HG03575 (cell line): Measurements from ENCODE around the gene PARVA.

ENCODE experiments used
- ATAC-seq: cut with Tn5 transposase; IDR thresholded peaks from one replicate; pipeline ENCODE4 v1.9.1; 2021; ENCODE audit not compliant: unreplicated experiment, insufficient number of reproducible peaks, low FRiP score; ENCODE audit errors: extremely low read depth

Gene PARVA

DNA sequence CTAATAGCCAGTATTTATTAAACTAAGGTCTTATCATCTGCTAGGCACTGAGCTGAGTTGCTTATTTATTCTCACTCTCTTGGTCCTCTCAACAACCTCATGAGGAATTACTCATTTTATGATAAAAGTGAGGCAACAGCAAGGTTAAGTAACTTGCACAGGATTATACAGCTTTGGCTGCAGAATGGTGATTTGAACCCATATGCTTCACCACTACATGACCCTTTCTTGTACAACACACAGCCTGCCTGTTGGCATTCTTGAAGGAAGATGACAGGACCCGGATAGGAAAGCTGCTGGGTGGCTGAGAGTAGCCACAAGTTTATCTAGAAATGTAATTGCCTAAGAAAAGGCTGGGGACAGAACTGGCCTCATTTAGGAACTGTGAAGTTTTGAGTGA lies 5.3 kb upstream of the PARVA start:
- ATAC-seq, result no peak

DNA sequence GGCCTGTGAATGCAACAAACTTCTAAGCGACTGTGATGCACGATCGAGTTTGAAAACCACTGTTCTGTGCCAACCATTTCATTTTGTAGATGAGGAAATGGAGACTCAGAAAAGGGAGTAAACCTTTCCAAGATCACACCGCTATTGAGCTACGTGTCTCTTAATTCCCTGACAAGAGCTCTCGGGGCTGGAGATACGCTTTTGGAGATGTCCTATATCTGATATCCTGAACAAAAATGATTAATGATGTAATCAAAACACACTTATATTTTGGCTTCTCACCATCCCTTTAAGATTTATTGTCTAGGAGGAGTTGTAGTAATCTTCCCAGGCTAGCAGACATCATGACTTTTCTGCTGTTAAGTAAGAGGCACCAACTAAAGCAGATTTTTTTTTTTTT lies 1.7 kb upstream of the PARVA start:
- ATAC-seq, result no peak

DNA sequence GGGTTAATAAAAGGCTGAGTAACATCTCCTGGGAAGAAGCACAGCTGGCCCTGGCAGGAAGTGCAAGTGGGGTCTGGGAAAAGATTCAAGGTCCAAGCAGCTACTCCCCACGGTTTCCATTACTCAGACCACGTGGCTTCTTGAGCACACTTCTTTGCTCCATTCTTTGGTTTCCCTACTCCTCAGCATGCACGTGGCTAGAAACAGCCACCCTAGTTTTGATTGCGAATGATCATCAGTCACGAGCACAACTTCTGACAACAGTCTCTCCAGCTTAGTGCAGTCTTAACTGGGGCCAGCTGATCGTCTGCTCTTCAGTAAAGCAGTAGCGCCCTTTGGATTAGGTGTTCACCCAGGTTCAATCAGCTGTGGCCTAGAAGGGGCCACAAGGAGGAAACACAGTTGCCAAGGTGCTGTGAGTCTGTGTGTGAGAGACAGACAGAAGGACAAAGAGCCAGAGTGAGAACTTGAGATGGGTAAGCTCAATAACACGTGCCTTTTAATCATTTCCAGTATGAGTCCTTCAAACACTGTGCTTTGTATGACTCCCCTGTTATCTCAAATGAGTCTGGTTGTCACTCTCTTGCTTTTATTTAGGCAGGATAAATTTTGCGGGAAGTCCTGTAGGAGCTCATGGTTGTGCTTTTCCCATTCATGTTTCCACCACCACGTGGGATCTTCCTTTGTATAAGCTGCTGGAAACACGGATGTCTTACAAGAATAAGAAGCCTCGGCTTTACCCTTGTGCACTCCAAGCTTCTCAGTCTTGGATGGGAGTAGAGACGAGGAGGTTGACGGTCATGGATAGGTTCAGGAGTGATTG lies 901 bp upstream of the PARVA start:
- ATAC-seq, result no peak

DNA sequence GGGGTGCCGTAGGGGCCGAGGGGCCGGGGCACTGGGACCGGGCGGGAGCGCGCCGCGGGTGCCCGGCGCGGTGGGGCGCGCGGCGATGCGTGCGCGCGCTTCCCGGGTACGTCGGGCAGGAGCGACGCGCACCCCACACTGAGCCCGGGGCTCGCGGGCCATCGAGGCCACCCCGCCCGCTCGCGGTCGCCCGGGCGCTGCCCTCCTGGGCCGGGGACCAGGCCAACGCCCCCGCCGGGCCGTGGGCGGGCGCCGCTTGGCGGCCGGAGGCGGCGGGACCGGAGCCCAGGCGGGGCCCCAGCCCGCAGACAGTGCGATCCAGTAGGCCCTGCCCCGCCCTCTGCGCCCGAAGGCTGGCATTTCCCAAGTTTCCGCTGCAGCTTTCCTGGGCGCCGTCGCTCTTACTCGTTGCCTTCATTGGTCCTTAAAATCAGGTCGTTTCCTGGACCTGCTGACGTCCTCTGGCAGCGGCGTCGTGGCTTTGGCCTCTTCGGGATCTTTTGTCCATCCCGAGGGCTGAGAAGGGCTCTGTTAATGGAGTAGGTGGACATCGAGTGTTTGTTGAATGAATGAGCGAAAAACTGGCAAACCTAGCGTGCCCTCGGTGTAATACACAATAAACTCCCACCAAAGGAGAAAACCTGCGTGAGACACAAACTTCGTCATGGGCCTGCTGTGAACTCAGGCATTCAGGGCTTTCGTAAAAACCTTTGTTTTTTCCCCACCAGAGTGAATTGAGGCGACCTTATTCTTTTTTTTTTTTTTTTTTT lies 638 bp downstream of the PARVA start:
- ATAC-seq, result no peak

DNA sequence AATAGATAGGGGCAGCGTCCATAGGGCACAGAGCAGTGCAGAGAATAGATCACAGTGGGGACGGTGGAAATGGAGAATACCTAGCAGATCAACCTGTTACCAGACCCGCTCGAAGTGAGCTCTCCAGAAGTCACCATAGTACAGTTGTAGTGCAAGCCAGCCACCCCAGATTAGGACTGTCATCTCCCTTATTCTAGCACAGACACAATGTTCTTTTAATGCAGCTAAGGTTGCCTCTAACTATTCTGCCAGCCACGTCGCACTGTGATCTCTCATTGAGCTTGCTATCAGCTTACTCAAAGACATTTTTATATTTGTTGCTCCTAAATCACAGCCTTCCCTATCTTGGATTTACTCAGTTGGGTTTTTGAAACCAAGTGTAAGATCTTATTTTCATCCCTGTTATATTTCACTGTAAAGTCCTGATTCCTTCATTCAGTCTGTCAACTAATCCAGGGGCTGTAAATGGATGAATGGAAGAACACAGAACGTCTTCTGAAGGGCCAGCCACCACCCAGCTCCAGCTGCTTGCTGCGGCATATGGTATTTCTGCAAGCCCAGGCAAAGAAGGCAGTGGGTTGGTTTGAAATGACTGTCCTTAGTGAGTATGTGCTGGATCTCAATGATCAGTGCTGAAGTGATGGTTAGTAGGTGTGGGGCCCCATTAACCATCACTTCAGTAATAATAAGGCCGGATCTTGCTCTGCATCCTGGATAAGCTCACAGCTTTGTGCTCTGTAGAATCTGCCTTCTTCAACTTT lies 3.4 kb downstream of the PARVA start:
- no peak for ATAC-seq

DNA sequence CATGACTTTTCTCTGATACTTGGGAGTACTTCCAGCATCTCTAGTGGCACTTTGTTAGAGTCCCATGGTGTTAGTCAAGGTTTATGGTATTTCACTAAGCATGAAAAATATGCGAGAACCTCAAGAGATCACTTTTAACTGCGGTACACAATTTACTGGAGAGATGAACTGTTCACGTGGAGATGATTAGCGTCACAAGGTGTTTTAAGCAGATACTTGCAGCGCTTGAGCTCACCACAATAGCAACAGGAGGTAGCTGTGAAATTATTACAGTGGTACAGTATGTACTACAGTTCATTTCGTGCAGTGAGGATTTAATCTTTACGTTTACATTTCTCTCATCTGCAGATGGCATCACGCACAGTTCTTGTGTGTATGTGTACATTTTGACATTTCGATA lies 4.5 kb downstream of the PARVA start:
- ATAC-seq, result no peak

DNA sequence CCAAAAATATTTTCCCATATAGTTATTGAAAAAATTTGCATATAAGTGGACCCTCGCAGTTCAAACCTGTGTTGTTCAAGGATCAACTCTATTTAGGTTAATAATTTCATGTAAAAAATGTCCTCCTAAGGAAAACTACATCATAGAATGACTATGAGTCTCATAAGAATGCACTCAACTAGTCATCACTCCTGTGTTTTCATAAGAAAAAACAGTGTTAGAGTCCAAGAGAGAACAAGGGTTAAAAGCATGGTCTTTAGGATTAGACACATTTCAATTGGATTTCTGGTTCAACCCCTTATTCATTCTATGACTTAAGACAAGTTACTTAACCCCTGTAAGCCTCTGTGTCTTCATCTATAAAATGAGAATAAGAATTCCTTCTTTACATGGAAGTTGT lies 5.1 kb downstream of the PARVA start:
- no peak for ATAC-seq

DNA sequence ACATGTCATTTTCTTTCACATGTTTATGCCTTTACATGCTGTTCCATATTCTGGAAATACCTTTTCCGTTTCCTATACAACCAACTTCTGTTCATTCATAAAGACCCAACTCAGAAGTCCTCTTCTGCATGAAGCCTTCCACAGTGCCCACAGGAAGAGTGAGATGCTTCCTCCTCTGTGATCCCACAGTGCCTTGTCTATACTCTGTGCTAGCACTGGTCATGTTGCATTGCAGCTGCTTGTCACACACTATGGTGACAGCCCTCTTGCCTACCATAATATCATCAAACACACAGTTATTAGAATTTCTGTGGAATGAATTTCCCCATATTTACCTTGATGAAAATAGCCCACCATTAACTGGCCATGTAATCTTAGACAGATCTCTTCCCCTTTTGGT lies 8.9 kb downstream of the PARVA start:
- no peak for ATAC-seq

DNA sequence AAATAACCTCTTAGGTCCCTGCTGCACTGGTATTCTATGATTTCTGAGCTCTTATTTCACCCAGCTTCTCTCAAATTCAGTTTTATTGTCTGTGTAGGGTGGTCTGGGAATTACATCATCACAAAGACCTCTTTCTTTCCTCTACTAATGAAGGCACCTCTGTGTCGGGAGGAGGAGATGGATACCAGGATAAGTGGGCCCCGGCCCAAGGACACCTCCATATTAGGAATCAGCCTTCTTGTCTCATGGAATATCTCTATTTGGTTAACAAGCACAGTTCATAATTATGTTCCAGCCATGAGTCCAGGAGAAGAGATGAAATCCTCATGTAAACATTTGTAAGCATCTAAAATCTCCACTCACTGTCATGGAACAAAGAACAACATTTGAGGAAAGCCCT lies 9.4 kb downstream of the PARVA start:
- no peak for ATAC-seq

DNA sequence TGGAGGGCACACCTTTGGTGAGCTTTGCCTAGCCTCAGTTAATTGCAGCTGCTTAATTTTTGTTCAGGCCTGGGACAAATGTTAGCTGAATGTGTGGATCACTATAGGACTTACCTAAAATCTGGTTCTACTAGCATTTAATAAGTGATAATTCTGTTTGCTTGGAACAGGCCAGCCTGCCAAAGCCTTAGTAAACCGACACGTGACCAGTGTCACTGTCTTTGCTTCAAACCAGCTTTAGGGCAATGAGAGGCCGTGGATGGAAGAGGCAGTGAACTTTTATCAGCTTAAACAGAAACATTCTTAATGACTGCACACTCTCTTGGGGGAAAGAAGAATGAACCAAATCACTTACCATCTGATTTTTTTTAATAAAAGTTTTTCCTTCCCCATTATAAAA lies 10.8 kb downstream of the PARVA start:
- no peak for ATAC-seq

DNA sequence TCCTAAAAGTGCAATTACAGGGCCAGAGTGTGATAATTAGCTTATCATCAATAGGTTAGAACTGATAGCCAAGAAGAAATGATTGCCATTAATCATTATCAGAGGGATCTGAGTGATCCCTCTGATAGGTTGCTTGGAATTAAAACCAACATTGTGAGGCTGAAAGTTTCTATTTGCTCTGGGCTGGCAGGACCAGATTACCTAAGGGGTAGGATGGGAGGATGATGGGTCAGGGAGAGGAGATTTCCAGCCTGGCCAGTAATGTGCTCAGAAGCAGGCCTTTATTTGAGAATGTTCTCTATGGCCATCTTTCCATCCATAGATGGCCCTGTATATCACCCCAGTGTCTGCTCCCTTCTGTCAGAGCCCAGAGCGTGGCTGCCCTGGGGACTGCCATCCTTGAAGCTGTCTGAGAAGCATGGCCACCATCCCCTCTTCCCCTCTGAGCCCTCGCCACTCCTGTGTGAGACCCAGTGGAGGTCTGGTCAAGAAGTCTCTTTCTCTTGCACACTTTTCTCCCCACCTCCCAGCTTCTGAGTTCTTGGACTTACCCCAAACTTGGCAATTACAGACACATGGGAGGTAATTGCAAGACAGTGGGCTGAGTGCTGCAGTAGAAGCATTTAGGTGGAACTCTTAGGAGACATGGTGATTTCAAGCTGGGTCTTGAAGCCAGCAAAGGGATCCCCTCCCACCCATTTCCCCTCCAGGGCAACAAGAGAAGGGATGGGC lies 11.7 kb downstream of the PARVA start:
- ATAC-seq, result no peak

DNA sequence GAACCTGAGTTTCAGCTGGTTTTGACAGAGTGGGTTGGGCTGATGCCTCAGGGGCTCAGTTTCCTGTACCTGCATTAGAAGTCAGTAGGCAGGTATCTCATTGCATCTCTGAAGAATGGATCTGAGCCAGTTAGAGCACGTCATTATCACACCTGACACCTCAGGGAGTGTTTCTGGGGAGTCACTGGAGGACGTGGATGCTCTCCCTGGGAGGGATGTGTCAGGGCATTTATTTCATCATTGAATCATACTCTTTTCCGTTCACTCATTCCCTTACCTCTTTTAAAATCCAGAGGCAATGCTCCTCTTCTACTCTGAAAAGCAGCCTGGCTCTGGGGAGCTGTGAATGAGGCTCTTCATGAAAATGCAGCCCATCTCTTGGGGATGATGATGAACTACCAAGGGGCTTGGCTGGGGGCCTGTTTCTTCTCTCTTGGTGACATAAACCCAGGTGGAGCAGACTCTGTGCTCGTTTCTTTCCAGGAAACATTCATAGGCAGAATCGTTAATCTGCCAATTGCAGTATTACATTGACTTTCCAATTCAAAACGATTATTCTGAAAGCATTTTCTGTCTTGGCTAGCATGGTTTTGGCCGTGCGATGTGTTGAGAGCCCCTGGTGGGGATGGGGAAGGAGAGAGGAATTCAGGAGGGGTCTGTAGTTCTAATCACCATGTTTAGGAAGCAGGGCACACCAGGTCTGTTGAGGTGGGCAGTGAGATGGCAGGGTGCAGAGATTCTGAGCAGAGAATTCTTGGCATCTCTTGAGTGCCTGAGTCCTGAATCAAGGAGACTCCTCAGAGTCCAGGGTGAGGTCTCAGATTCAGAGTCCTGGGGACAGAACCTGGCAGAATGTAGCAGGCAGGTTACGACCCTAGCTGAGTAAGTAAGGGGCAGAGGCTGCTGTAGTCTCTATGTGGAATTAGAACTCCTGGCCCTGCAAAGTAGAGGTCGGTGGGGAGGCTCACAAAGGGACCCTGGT lies 12.6 kb downstream of the PARVA start:
- no peak for ATAC-seq

DNA sequence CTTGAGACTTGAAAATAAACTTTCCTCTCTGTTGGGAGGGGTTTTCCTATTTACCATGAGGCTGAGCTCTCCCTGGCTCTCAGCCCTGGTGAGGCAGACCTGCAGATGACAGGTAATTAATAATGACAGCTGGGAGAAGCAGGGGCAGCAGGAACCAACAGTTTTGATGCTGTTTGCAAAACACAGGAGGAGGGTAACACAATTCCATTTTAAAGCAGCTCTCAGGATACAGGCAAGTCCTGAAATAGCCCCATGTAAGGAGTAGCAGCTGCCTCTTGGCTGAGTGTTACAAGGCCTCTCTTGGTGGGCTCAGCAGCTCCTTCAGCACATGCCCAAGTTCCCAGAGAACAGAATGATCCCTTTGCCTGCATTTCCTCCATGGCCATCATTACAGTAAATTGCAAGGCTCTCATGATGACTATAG lies 13.3 kb downstream of the PARVA start:
- no peak for ATAC-seq

DNA sequence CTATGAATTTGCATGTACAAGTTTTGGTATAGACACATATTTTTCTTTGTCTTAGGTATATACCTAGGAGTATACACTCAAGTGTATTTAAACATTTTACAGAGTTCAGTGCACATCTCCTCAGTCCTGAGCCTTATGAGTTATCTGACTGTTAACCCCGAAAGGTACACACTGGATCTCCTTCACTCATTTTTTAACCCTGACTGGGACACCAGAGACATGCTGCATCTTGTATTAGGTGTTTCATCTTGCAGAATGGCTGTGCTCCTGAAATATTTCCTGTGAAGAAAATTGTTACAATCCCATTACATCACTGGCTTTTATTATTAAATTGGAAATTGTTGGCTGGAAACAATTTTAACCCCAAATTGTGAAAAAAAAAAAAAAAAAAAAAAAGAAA lies 15.3 kb downstream of the PARVA start:
- no peak for ATAC-seq

DNA sequence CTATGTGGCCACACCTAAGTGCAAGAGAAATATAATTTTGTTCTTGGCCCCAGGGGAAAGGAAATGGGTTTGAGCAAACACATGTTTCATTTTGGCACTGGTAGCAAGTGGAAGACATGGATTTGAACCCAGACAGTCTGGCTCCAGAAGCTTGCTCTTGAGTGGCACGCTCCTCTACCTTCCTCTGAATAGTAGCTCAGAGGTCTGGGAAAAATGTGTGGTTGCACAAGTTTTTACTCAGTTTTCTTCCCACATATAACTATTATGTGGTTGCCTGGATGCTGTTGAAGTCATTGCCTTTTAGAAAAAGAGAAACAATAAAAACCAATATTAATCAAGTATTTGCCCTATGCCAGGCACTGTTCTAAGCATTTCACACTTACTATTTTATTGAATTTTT lies 16.3 kb downstream of the PARVA start:
- ATAC-seq, result no peak

DNA sequence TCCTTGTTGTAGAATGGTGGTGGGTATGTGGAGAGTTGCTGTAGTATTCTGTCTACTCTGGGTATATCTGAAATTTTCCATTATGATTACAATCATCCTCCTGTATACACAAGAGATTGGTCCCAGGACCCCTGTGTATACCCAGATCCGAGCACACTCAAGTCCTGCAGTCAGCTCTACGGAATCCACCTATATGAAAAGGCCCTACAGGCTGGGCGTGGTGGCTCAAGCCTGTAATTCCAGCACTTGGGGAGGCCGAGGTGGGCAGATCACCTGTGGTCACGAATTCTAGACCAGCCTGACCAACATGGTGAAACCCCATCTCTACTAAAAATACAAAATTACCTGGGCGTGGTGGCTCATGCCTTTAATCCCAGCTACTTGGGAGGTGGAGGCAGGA lies 17.2 kb downstream of the PARVA start:
- ATAC-seq, result no peak

DNA sequence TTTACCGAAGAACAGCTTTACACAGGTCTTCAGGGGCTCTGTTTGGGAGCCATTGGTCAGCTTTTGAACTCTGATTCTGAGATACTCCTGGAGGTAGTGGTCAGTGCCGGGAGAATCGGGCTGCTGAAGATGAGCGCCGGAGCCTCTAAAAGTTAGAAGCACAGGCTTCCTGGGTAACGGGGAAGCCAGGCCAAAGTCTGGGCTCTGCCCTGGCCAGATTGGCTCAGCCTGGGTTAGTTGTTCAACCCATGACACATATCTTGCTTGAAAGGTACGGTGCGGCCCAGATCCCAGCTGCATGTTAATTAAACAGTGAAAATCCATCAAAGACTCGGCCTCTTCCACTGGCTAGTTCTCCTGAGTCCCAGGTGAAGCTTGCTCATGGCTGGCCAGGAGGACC lies 18.0 kb downstream of the PARVA start:
- ATAC-seq, result no peak

DNA sequence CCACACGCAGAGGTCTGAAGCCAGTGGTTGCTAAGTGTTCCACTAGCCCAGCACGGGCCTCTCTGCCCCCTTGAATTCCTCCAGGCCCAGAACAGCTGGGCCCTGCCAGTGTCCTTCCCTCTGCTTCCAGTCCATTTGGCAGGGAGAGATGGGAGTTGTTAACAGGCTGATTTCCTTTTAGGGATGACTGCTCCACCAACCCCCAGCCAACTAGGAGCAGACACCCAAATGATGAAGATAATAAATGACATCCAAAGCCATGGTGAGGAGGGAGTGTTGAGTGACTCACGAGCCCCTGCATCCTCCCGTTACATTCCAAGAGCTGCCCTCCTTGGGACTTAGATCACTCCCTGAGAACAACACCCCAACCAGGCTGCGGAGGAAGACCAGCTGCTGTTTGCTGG lies 20.6 kb downstream of the PARVA start:
- no peak for ATAC-seq
